Measurements from ENCODE around the gene ZSCAN12. TPM values are rescaled to one million over a fixed set of nuclear protein-coding genes. Genes with fewer than 3 reads are reported as not detected.

Gene ZSCAN12
- total and polyA plus RNA-seq, 11 donors: 0.99 to 4.0 (median 2.7) TPM

DNA sequence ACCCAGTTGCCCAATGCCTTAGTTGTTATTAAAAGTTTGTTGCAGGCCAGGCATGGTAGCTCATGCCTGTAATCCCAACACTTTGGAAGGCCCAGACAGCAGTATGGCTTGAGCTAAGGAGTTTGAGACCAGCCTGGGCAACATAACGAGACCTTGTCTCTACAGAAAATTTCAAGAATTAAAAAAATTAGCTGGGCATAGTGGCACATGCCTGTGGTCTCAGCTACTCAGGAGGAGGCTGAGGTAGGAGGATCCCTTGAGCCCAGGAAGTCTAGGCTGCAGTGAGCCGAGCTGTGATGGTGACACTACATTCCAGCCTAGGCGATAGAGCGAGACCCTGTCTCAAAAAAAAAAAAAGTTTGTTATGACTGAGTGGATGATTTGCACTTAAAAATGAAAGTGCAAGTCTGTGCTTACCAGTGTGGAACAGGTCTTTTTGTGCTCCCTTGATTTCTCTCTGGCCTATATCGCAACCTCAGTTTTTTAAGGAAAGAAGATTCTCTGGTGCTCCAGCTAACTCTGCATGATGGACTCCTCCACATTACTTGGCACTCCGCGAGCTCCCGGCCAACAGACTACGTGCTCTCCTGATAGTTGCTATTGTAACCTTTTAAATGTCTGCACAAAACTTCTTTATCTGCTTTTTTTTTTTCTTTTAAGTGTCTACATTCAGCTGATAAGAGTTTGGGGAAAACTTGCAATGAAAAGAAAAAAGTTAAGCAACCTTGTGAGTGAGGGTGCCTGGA lies 27.7 kb downstream of the ZSCAN12 start:
- H3K9me3 ChIP-seq: no peaks in the 10 kb centered on the region
- ATAC-seq: no peak
- H3K36me3 ChIP-seq: peaks cover 0 to 32% (median 5%) of the 10 kb centered on the region in 9 donors
- H3K27me3 ChIP-seq: no peaks in the 10 kb centered on the region
- 72 to 84% (median 80%) methylated on average over 9 of the region's 9 CpGs for WGBS, 4 donors
- TF ChIP-seq, protein P1, sequence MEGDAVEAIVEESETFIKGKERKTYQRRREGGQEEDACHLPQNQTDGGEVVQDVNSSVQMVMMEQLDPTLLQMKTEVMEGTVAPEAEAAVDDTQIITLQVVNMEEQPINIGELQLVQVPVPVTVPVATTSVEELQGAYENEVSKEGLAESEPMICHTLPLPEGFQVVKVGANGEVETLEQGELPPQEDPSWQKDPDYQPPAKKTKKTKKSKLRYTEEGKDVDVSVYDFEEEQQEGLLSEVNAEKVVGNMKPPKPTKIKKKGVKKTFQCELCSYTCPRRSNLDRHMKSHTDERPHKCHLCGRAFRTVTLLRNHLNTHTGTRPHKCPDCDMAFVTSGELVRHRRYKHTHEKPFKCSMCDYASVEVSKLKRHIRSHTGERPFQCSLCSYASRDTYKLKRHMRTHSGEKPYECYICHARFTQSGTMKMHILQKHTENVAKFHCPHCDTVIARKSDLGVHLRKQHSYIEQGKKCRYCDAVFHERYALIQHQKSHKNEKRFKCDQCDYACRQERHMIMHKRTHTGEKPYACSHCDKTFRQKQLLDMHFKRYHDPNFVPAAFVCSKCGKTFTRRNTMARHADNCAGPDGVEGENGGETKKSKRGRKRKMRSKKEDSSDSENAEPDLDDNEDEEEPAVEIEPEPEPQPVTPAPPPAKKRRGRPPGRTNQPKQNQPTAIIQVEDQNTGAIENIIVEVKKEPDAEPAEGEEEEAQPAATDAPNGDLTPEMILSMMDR (IDR thresholded peaks at IDR 0.05): no peak
- no peak for TF ChIP-seq POLR2A (IDR thresholded peaks at IDR 0.05)
- no peak for DNase-seq
- H3K4me1 ChIP-seq: no peaks in the 10 kb centered on the region
- H3K4me3 ChIP-seq: no peak overlapping the region
- intact Hi-C loops (cut with DNase I): no loop called here
- H3K27ac ChIP-seq: no peak overlapping the region

DNA sequence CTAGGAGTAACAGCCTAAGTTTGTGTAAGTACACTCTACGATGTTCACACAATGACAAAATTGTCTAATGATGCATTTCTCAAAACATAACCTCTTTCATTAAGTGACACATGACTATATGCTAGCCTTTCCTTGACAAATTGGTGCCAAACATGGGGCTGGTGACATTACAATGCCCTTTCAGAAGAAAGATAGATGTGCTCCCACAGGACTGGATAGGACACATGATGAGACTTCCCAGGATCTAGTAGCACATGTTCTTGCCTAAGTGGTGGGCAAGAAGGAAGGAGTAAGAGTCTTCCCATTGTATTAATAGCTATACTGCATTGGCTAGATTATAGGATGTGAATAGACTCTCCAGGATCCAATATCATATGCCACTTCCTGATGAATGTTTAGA lies 28.3 kb downstream of the ZSCAN12 start:
- Histone ChIP-seq H3K27ac (no peak overlapping the region), H3K4me3 (no peak overlapping the region), H3K4me1 (no peaks in the 10 kb centered on the region), H3K27me3 (no peaks in the 10 kb centered on the region), H3K9me3 (no peaks in the 10 kb centered on the region), H3K36me3 (peaks cover 0 to 38% (median 7%) of the 10 kb centered on the region in 9 donors)
- intact Hi-C loops (cut with DNase I): no loop called here
- DNase-seq (no peak), ATAC-seq (no peak)
- 89 to 97% (median 94%) methylated on average over 1 of the region's 1 CpG for WGBS, 4 donors
- TF ChIP-seq POLR2A (IDR thresholded peaks at IDR 0.05): no peak
- TF ChIP-seq, protein P1 (IDR thresholded peaks at IDR 0.05): no peak

DNA sequence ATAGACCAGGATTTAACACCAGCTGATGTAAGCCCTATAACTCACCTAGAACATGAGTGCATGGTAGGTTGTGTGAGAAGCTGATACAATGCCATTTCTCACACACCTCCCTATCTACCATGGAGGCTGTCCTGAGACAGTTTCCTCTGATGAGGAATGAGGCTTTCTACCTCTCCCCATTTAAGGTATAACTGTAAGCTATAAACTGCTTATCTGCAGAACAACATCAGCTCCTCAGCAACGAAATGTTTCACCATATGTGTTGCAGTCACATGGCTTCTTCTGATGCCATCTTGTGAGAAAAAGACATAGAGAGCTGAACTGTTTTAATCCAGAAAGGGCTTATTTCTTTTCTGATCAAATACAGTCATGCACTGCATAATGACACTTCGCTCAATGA lies 29.1 kb downstream of the ZSCAN12 start:
- intact Hi-C loops (cut with DNase I): no loop called here
- no peaks in the 10 kb centered on the region for H3K4me1 ChIP-seq
- peaks cover 0 to 40% (median 16%) of the 10 kb centered on the region in 9 donors for H3K36me3 ChIP-seq
- 70 to 84% (median 76%) methylated on average over 2 of the region's 2 CpGs for WGBS, 4 donors
- DNase-seq (no peak), ATAC-seq (no peak)
- H3K4me3 ChIP-seq: no peak overlapping the region
- no peak for TF ChIP-seq POLR2A (IDR thresholded peaks at IDR 0.05)
- TF ChIP-seq, protein P1 (IDR thresholded peaks at IDR 0.05): no peak
- no peaks in the 10 kb centered on the region for H3K9me3 ChIP-seq
- no peak overlapping the region for H3K27ac ChIP-seq
- no peaks in the 10 kb centered on the region for H3K27me3 ChIP-seq

DNA sequence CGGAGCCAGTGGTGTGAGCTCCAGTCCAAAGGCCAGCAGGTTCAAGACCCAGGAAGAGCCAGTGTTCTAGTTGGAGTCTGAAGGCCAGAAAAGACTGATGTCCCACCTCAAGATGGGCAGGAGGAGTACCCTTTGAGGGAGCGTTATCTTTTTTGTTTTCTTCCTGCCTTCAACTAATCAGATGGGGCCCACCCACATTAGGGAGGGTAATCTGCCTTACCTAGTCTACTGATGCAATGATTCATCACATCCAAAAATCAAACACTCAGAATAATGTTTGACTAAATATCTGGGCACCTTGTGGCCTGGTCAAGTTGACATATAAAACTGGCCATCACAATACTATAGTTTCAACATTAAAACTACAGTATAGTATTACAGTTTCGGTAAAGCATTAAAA lies 30.1 kb downstream of the ZSCAN12 start:
- H3K27ac ChIP-seq: no peak overlapping the region
- ATAC-seq (no peak), DNase-seq (no peak)
- WGBS, 4 donors: 97 to 100% (median 97%) methylated on average over 3 of the region's 3 CpGs
- H3K4me1 ChIP-seq: no peaks in the 10 kb centered on the region
- TF ChIP-seq, protein P1 (IDR thresholded peaks at IDR 0.05): no peak
- no peak for TF ChIP-seq POLR2A (IDR thresholded peaks at IDR 0.05)
- intact Hi-C loops (cut with DNase I): no loop called here
- H3K4me3 ChIP-seq: no peak overlapping the region
- H3K9me3 ChIP-seq: no peaks in the 10 kb centered on the region
- no peaks in the 10 kb centered on the region for H3K27me3 ChIP-seq
- peaks cover 0 to 48% (median 25%) of the 10 kb centered on the region in 9 donors for H3K36me3 ChIP-seq
